Cardiac fibroblast (primary cell): ENCODE data around the gene ADRA1B.

ENCODE experiments used
- DNase-seq, 2 donors: peaks; one replicate each; pipeline versions ENCODE4 v3.0.0 to v3.0.0-alpha.2; 2010; ENCODE audit warnings: low read depth in 2 of 2
- H3K4me3 ChIP-seq, 2 donors: replicated peaks in 1 of 2; 1 replicate in 1 of 2; 2 replicates in 1 of 2; pipeline ENCODE4 v1.5.1; 2011; ENCODE audit warnings: low read depth in 2 of 2, low read length in 2 of 2, mild to moderate bottlenecking in 2 of 2, moderate library complexity in 1 of 2
- TF ChIP-seq, protein P1 (sequence below): IDR thresholded peaks from one replicate; pipeline ENCODE4 v1.5.1; 2011; ENCODE audit warnings: low read depth, mild to moderate bottlenecking, low read length, inconsistent platforms

ADRA1B gene

DNA sequence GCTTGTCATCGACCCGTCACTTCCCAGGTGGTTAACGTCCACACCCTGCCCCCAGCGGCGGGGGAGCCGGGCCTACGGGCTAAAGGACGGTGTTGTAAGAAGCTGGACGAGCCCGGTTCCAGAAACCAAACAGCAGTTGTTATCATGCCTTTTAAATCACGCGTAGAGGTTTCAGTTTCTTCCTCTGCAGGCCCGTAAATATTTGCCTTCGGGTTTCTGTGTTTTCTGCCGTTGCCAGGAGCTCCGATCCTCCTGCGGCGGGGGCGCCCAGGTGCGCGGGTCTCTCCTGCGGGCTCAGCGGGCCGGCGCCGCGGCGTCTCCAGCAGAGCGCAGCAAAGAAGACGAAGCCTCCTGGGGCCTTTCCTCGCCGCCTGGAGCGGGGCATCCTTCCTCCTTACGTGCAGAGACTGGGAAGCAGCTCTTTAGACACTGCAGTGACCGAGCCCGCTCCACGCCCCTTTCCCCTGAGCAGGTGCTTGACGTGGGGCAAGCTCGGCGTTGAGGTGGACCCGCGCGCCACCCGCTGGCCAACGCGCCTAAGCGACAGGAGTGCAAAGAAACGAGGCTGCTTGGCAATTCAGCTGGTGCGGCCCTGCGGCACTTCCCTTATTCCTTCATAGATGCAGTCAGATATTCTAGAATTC, 70.9 kb downstream of the ADRA1B start:
- DNase-seq: peak; percentile 70 to 71
- TF ChIP-seq, protein P1, sequence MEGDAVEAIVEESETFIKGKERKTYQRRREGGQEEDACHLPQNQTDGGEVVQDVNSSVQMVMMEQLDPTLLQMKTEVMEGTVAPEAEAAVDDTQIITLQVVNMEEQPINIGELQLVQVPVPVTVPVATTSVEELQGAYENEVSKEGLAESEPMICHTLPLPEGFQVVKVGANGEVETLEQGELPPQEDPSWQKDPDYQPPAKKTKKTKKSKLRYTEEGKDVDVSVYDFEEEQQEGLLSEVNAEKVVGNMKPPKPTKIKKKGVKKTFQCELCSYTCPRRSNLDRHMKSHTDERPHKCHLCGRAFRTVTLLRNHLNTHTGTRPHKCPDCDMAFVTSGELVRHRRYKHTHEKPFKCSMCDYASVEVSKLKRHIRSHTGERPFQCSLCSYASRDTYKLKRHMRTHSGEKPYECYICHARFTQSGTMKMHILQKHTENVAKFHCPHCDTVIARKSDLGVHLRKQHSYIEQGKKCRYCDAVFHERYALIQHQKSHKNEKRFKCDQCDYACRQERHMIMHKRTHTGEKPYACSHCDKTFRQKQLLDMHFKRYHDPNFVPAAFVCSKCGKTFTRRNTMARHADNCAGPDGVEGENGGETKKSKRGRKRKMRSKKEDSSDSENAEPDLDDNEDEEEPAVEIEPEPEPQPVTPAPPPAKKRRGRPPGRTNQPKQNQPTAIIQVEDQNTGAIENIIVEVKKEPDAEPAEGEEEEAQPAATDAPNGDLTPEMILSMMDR: peak; percentile 83
- H3K4me3 ChIP-seq: peak overlapping the region; percentile 34 to 44

DNA sequence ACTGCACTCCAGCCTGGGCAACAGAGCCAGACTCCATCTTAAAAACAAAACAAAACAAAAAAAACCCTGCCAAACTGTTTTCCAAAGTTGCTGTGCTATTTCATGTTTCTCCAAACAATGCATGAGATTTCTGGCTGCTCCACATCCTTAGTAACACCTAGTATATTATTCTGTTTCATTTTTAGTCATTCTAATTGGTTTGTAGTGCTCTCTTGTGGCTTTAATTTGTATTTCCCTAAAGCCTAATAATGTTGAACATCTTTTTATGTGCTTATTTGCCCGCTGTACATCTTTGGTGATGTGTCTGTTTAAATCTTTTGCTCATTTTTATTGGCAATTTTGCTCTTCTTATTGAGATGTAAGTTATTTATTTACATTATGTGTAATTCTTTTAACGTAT, 74.2 kb downstream of the ADRA1B start:
- H3K4me3 ChIP-seq: no peak overlapping the region
- DNase-seq: peak; percentile 24 to 34
- TF ChIP-seq, protein P1: no peak

- H3K4me3 ChIP-seq: no peak overlapping the region
- TF ChIP-seq, protein P1: no peak
- peak in 1 of 2 donors; percentile 58 for DNase-seq
These were observed 76.3 kb downstream of the ADRA1B start for GRCh38 chr5:159992566-159992965.

DNA sequence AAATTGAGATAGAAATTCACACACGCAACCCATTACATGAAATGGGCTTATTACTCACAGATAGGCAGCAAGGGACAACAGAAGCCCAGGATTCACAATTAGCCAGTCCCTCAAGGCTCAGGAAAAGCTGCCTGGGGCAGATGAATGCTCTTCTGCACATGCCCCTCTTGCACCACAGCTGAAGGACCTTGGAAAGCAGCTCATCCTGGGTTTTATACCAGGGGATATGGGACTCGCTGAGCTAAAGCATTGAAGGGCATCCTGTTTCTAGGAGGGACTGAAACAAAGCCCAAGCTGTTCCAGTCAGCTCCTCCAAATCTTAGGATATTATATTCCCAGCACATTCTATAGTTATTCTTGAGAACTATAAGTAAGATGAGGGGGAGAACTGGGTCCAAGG, 76.9 kb downstream of the ADRA1B start:
- TF ChIP-seq, protein P1: no peak

DNA sequence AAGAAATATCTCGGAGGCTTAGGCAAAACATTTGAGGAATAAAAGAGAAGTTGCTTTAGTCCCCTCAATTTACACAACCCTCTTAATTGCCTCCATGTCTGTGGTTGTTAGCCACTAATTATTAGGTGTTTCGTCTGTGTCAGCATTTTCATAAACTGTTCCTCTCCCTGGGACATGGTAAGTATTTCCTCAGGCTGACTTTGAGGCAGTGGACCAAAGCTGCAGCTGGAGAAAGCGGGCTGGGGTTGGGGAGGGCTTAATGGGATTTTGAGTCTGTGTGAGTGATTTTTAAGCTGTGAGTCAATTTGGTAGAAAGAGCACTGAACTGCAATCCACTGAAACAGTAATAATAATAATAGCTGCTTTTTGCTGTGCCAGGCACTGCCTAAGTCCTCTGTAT, 79.6 kb downstream of the ADRA1B start:
- no peak for DNase-seq
- TF ChIP-seq, protein P1: no peak
- H3K4me3 ChIP-seq: no peak overlapping the region

More for the DNA sequence above, 76.9 kb downstream of the ADRA1B start:
- no peak overlapping the region for H3K4me3 ChIP-seq
- DNase-seq: no peak

DNA sequence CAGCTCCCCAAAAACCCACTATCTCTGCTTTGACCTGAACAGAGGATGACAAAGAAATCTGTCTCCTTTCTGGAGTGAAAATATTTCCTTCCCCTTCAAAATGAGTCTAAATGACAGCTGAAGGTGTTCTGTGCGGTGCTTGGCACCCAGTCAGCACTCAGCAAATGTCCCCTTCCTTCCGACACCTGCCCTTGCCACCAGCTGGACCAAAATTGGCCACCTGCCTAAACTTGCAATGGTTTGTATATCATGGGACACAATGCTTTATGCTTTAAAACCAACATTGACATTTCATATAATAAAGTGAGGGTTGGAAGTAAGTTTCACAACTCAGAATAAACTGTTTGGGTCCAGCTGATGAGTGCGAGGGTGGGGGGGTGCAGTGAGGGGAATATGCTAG, 85.2 kb downstream of the ADRA1B start:
- no peak overlapping the region for H3K4me3 ChIP-seq

More for the DNA sequence above, 85.2 kb downstream of the ADRA1B start:
- TF ChIP-seq, protein P1: no peak
- no peak for DNase-seq
